ENCODE data around the gene CD248.

GRCh38 chr11:66290330-66290621 lies 26.6 kb downstream of the CD248 start:
- TF ChIP-seq CTCF (IDR thresholded peaks at IDR 0.05) (no peak), POLR2A (IDR thresholded peaks at IDR 0.05) (no peak)

Data from testis (tissue), 2 donors.